ENCODE measurements around the gene SMC3. TPM values are rescaled to one million over a fixed set of nuclear protein-coding genes. Genes with fewer than 3 reads are reported as not detected.

Gene SMC3
- total RNA-seq, 6 donors from 2014 or later: 13.7 to 45.9 (median 23.0) TPM

DNA sequence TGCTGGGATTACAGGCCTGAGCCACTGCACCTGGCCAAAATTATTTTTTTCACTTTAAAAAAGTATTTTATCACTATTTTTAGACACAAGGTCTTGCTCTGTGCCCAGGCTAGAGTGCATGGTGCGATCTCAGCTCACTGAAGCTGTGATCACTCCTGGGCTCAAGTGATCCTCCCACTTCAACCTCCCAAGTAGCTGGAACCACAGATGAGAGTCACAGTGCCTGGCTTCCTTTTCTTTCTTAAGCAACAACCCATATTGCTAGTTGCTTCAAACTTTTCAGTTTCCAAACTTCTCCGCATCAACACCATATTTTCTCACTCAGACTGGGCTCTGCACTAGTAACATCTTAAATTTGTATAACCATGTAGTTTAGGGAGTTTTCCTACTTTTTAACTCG is 9.5 kb upstream of the SMC3 start:
- DNase-seq: no peak
- ATAC-seq (ENCODE audit: low FRiP score in 2 of 2): peak in 1 of 2 donors; percentile 40
- Histone ChIP-seq H3K27me3 (no peaks in the 10 kb centered on the region), H3K36me3 (no peaks in the 10 kb centered on the region), H3K9me3 (no peaks in the 10 kb centered on the region), H3K4me3 (no peak overlapping the region), H3K4me1 (no peaks in the 10 kb centered on the region), H3K27ac (no peak overlapping the region)
- 74 to 89% methylated on average over 3 of the region's 3 CpGs for WGBS, 2 donors
- TF ChIP-seq POLR2AphosphoS5 (IDR thresholded peaks at IDR 0.05): no peak
- TF ChIP-seq POLR2A (IDR thresholded peaks at IDR 0.05): no peak
- no peak for TF ChIP-seq EP300 (IDR thresholded peaks at IDR 0.05)
- TF ChIP-seq, protein P1, sequence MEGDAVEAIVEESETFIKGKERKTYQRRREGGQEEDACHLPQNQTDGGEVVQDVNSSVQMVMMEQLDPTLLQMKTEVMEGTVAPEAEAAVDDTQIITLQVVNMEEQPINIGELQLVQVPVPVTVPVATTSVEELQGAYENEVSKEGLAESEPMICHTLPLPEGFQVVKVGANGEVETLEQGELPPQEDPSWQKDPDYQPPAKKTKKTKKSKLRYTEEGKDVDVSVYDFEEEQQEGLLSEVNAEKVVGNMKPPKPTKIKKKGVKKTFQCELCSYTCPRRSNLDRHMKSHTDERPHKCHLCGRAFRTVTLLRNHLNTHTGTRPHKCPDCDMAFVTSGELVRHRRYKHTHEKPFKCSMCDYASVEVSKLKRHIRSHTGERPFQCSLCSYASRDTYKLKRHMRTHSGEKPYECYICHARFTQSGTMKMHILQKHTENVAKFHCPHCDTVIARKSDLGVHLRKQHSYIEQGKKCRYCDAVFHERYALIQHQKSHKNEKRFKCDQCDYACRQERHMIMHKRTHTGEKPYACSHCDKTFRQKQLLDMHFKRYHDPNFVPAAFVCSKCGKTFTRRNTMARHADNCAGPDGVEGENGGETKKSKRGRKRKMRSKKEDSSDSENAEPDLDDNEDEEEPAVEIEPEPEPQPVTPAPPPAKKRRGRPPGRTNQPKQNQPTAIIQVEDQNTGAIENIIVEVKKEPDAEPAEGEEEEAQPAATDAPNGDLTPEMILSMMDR (IDR thresholded peaks at IDR 0.05): no peak

DNA sequence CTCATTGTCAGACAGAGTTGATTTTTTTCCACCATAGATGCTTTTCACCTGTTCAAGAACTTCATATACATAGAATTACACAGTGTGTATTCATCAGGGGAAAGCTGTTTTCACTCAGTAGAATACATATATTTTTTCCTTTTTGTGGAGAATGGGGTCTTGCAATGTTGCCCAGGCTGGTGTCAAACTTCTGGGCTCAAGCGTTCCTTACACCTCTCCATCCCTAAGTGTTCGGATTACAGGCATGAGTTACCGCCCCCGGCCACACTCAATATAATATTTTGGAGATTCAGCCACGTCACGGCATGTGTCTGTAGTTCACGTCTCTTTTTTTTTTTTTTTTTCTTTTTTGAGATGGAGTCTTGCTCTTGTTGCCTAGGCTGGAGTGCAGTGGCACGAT is 7.5 kb upstream of the SMC3 start:
- DNase-seq (no peak), ATAC-seq (ENCODE audit: low FRiP score in 2 of 2) (no peak)
- H3K27ac ChIP-seq: no peak overlapping the region
- no peaks in the 10 kb centered on the region for H3K27me3 ChIP-seq
- no peaks in the 10 kb centered on the region for H3K9me3 ChIP-seq
- H3K36me3 ChIP-seq: no peaks in the 10 kb centered on the region
- 96 to 97% methylated on average over 8 of the region's 8 CpGs for WGBS, 2 donors
- TF ChIP-seq POLR2A (IDR thresholded peaks at IDR 0.05) (no peak), POLR2AphosphoS5 (IDR thresholded peaks at IDR 0.05) (no peak), EP300 (IDR thresholded peaks at IDR 0.05) (no peak)
- TF ChIP-seq, protein P1 (IDR thresholded peaks at IDR 0.05): no peak
- no peaks in the 10 kb centered on the region for H3K4me1 ChIP-seq
- H3K4me3 ChIP-seq: no peak overlapping the region

DNA sequence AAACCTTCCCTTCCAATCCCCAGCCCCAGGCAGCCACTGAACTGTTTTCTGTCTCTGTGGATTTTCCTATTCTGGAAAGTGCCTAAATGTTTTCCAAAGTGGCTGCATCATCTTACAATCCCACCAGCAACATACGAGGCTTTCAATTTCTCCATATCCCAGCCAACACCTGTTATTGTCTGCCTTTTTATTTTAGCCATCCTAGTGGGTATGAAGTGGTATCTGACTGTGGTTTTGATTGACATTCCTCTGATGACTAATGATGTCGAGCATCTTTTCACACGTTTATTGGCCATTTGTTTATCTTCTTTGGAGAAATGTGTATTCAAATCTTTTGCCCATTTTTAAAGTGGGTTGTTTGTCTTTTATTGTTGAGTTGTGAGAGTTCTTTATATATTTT is 6.2 kb upstream of the SMC3 start:
- DNase-seq: no peak
- no peak for ATAC-seq (ENCODE audit: low FRiP score in 2 of 2)
- Histone ChIP-seq H3K4me3 (no peak overlapping the region), H3K27me3 (no peaks in the 10 kb centered on the region), H3K36me3 (no peaks in the 10 kb centered on the region), H3K9me3 (no peaks in the 10 kb centered on the region), H3K4me1 (peaks cover 0 to under 1% (median 0%) of the 10 kb centered on the region in 4 donors), H3K27ac (no peak overlapping the region)
- TF ChIP-seq, protein P1 (IDR thresholded peaks at IDR 0.05): no peak
- TF ChIP-seq POLR2AphosphoS5 (IDR thresholded peaks at IDR 0.05): no peak
- no peak for TF ChIP-seq EP300 (IDR thresholded peaks at IDR 0.05)
- TF ChIP-seq POLR2A (IDR thresholded peaks at IDR 0.05): no peak
- 82 to 87% methylated on average over 3 of the region's 3 CpGs for WGBS, 2 donors

DNA sequence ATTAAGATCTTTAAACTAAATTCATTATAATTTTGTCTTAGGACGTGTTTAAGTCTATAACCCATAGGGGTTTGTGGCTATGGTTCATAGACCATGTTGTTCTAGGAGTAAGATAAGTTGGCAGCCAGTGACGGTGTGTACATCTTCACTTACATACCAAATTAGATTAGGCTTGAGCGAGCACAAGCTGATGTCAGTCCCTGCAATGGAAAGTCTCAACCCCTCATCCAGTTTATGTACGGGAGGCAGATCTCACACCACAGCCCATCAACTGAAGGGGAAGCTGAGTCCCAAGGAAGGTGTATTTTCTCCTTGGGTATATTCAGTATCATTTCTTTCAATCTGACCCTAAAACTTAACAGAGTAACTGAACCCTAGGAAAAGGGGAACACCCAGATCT is 5.1 kb upstream of the SMC3 start:
- H3K36me3 ChIP-seq: no peaks in the 10 kb centered on the region
- ATAC-seq (ENCODE audit: low FRiP score in 2 of 2): no peak
- H3K4me1 ChIP-seq: peaks cover 0 to 8% (median 4%) of the 10 kb centered on the region in 4 donors
- no peak overlapping the region for H3K4me3 ChIP-seq
- 82 to 88% methylated on average over 4 of the region's 4 CpGs for WGBS, 2 donors
- DNase-seq: no peak
- no peak for TF ChIP-seq POLR2AphosphoS5 (IDR thresholded peaks at IDR 0.05)
- TF ChIP-seq EP300 (IDR thresholded peaks at IDR 0.05): no peak
- TF ChIP-seq, protein P1 (IDR thresholded peaks at IDR 0.05): no peak
- TF ChIP-seq POLR2A (IDR thresholded peaks at IDR 0.05): no peak
- H3K27me3 ChIP-seq: no peaks in the 10 kb centered on the region
- H3K27ac ChIP-seq: no peak overlapping the region
- H3K9me3 ChIP-seq: no peaks in the 10 kb centered on the region

DNA sequence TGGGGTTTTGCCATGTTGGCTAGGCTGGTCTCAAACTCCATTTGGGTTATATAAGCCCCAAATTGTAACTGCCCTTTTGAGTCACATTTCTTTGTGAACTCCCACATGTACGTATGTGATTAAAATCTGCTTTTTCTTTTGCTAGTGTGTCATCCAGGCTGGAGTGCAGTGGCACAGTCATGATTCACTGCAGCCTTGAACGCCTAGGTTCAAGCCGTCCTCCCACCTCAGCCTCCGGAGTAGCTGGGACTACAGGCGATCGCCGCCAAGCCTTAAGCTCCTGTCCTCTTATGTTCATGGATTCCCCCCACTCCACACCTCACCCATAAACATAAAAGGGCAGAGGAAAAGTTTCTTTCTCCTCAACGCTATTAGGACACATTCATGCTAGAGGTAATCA is 4.4 kb upstream of the SMC3 start:
- ATAC-seq (ENCODE audit: low FRiP score in 2 of 2): no peak
- H3K27ac ChIP-seq: no peak overlapping the region
- no peaks in the 10 kb centered on the region for H3K9me3 ChIP-seq
- TF ChIP-seq POLR2A (IDR thresholded peaks at IDR 0.05): no peak
- TF ChIP-seq, protein P1 (IDR thresholded peaks at IDR 0.05): no peak
- TF ChIP-seq POLR2AphosphoS5 (IDR thresholded peaks at IDR 0.05): no peak
- no peak for TF ChIP-seq EP300 (IDR thresholded peaks at IDR 0.05)
- no peak for DNase-seq
- H3K4me1 ChIP-seq: peaks cover 0 to 8% (median 4%) of the 10 kb centered on the region in 4 donors
- 94 to 96% methylated on average over 8 of the region's 8 CpGs for WGBS, 2 donors
- no peaks in the 10 kb centered on the region for H3K27me3 ChIP-seq
- no peaks in the 10 kb centered on the region for H3K36me3 ChIP-seq
- no peak overlapping the region for H3K4me3 ChIP-seq
